ENCODE data around the gene PWWP3B.
"Not testable (repeated sequence)": the region's sequence is repeated elsewhere in the genome, so short reads cannot be mapped to it uniquely, and the experiment has no call there.

PWWP3B gene

DNA sequence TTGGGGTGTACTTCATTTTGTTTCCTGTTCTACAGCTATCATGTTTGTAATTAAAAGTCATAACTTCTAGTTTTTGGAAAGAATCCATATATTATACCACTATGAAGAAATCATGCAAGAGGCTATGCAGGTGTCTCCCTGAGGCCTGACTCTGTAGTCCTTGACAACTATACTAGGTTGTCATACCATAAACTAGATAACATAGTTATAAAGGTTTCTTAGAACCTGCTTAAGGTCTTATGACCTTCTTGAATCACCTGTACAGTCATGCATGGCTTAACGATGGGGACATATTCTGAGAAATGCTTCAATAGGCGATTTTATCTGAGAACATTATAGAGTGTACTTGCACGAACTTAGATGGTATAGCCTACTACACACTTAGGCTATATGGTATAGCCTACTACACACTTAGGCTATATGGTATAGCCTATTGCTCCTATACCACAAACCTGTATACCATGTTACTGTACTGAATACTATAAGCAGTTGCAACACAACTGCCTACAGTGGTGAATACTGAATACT, 3.3 kb downstream of the PWWP3B start:
- TF ChIP-seq, protein P1, sequence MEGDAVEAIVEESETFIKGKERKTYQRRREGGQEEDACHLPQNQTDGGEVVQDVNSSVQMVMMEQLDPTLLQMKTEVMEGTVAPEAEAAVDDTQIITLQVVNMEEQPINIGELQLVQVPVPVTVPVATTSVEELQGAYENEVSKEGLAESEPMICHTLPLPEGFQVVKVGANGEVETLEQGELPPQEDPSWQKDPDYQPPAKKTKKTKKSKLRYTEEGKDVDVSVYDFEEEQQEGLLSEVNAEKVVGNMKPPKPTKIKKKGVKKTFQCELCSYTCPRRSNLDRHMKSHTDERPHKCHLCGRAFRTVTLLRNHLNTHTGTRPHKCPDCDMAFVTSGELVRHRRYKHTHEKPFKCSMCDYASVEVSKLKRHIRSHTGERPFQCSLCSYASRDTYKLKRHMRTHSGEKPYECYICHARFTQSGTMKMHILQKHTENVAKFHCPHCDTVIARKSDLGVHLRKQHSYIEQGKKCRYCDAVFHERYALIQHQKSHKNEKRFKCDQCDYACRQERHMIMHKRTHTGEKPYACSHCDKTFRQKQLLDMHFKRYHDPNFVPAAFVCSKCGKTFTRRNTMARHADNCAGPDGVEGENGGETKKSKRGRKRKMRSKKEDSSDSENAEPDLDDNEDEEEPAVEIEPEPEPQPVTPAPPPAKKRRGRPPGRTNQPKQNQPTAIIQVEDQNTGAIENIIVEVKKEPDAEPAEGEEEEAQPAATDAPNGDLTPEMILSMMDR (IDR thresholded peaks at IDR 0.05; ENCODE audit: insufficient read depth, low read depth, low read length, missing control alignments) = no peak
- no peak overlapping the region for H3K4me3 ChIP-seq (ENCODE audit: low read depth, low read length)
- DNase-seq (ENCODE audit: low read depth) = no peak

DNA sequence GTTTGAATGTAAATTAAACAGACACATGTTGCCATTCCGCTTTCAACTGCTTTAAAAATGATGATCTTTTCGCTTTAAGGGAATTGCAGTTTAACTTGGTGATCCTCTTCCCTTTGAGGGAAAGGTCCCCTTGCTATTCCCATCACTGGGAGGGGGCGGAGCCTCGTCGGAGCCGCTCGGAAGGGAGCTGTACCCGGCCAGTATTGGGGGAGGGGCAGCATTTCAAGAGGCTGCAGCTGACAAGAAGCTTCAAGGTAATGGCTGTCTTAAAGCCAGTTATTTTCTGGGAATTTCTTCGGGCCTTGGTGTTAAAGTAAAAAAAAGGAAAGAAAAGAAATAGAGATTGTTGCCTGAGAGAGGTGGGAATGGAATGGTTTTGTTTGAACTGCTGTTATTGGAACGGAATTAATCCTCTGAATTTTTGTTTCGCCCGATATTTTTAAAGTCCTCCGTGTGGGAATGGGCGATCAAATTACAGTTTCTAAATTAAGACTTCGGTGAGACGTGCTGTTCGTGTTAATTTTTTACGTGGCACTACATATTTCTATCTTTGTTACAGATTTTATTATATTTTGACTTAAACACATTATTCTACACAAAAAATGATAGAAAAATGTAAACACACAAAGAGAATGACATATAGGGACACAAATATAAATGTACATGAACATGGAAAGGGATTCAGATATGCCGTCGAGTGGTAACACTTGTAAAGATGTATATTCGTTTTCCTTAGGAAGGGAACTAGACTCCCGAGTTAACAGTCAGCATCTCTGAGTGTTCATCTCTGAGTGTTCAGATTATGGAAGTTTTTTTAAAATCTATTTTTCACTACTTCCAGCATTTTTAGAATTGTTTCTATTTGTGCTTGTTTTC, 9.2 kb downstream of the PWWP3B start:
- TF ChIP-seq, protein P1 (IDR thresholded peaks at IDR 0.05; ENCODE audit: insufficient read depth, low read depth, low read length, missing control alignments) = no peak
- H3K4me3 ChIP-seq (ENCODE audit: low read depth, low read length) = no peak overlapping the region
- DNase-seq (ENCODE audit: low read depth) = no peak

DNA sequence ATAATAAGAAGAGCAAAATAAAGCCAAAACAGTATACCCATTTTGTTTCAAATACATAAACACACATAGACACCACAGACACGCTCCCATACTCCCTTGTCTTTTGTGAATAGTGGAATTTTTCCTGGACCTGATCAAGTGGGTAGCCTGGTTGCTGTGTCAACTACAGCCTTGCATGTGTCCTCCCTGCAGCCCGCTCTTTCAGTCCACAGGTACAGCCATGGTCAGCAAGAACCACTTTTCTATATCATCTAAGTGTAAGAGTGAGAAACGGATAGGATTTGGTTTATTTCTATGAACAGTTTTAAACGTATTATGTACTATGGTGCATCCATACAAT, 9.8 kb downstream of the PWWP3B start:
- no peak overlapping the region for H3K4me3 ChIP-seq (ENCODE audit: low read depth, low read length)
- TF ChIP-seq, protein P1 (IDR thresholded peaks at IDR 0.05; ENCODE audit: insufficient read depth, low read depth, low read length, missing control alignments) = no peak
- no peak for DNase-seq (ENCODE audit: low read depth)

DNA sequence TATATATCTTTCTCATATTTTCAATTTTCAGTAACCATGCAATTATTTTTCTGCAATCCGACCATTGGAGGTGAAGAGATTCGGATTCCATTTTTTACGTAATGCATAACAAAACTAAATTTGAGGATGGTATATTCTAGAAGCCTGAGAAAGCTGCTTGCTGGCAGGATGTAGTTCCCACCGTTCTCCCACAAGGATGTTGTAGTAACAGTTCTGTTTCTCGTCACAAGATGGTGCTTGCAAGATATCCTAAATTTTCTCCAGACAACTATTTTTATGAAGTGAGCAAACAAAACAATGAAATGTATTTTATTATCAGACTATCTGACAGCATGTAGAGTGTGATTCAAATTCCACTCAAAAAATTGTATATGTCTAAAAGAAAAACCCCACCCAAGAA, 10.7 kb downstream of the PWWP3B start:
- no peak overlapping the region for H3K4me3 ChIP-seq (ENCODE audit: low read depth, low read length)
- TF ChIP-seq, protein P1 (IDR thresholded peaks at IDR 0.05; ENCODE audit: insufficient read depth, low read depth, low read length, missing control alignments) = no peak
- DNase-seq (ENCODE audit: low read depth) = no peak

DNA sequence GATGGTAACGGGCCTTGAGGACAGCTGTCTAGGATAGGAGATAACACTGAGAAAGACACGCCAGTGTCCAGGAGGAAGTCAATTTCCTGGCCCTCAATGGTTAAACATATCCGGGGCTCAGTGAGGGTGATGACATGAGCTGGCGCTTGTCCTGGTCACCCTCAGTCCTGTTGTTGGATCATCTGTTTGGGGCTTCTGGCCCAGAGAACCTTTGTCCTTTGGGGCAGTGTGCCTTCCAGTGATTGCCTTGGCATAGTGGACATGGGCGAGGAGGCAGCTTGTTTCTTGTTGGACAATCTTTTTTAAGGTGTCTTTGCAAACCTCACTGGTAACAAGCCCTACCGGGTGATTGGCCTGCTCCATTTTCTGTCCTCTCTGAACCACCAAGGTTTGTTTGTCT, 15.6 kb downstream of the PWWP3B start:
- not testable (repeated sequence) for DNase-seq (ENCODE audit: low read depth); H3K4me3 ChIP-seq (ENCODE audit: low read depth, low read length)

DNA sequence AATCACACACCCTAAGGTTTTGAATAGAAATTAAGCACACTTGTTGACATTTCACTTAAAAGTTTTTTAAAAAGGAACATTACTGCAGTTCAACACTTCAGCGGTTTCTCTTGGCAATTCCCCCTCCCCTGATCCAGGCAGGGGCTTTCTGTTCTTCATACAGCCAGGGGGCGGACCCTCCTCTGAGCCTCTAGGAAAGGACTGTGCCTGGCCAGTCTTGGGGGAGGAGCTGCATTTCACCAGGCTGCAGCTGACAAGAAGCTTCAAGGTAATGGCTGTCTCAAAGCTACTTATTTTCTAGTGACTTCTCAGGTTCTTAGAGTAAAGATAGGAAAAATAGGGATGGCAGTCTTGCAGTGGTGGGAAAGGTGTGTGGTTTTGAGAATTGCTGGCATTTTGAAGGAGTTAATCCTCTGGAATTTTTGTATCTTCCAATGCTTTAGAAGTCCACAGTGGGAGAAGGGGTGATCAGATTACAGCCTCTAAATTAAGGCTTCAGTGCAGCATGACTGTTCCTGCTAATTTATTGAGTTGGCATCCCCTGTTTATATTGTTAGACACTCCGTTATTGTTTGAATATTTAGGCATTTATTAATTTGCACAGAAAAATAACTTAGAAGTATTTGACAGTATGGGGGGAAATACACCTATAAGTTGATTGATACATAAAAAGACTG, 33.5 kb downstream of the PWWP3B start:
- TF ChIP-seq, protein P1 (IDR thresholded peaks at IDR 0.05; ENCODE audit: insufficient read depth, low read depth, low read length, missing control alignments) = no peak
- no peak overlapping the region for H3K4me3 ChIP-seq (ENCODE audit: low read depth, low read length)
- DNase-seq (ENCODE audit: low read depth) = no peak

DNA sequence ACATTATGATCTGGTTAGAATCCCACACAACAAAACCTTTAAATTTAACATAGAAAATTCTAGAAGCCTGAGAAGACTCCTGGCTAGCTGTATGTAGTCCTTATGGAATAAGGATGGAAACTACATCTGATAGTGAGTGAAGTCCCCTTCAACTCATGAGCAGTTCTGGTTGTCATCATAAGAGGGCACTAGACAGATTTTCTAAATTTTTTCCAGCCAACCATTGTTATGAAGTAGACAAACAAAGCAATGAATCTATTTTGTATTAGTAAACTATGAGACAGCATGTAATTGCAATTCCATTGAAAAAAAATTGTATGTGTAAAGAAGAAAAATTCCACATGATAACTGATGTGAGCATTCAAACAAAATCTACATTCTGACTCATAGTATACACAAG, 35.2 kb downstream of the PWWP3B start:
- H3K4me3 ChIP-seq (ENCODE audit: low read depth, low read length) = no peak overlapping the region
- TF ChIP-seq, protein P1 (IDR thresholded peaks at IDR 0.05; ENCODE audit: insufficient read depth, low read depth, low read length, missing control alignments) = no peak
- DNase-seq (ENCODE audit: low read depth) = no peak
